Mesenchymal stem cell (in vitro differentiated cells and primary cell): Measurements from ENCODE around the gene PCDHB13.
A peak's percentile ranks its signal among the peaks of the same experiment; 100 is the strongest.

ENCODE experiments used
- DNase-seq: peaks from one replicate; pipeline ENCODE4 v3.0.0-alpha.2; 2013
- H2AFZ ChIP-seq: one replicate; pipeline ENCODE4 v1.6.1; 2013; ENCODE audit warnings: low read depth, mild to moderate bottlenecking, control low read depth, inconsistent platforms, low read length, moderate library complexity
- H2AK5ac ChIP-seq: 2 replicates; pipeline ENCODE4 v1.6.1; 2013; ENCODE audit warnings: low read length, moderate library complexity, mild to moderate bottlenecking, inconsistent platforms; ENCODE audit not compliant: severe bottlenecking
- H2BK120ac ChIP-seq: one replicate; pipeline ENCODE4 v1.6.1; 2013; ENCODE audit warnings: low read depth, mild to moderate bottlenecking, inconsistent platforms, low read length, moderate library complexity
- H2BK12ac ChIP-seq, 2 experiments: one replicate each; pipeline ENCODE4 v1.6.1; 2013; ENCODE audit warnings: inconsistent platforms in 2 of 2, low read length in 2 of 2, mild to moderate bottlenecking in 2 of 2, moderate library complexity in 2 of 2, control low read depth in 1 of 2
- H2BK15ac ChIP-seq: one replicate; pipeline ENCODE4 v1.6.1; 2013; ENCODE audit warnings: mild to moderate bottlenecking, low read depth, inconsistent platforms; ENCODE audit not compliant: poor library complexity, severe bottlenecking
- H2BK5ac ChIP-seq: 2 replicates; pipeline ENCODE4 v1.6.1; 2013; ENCODE audit warnings: low read depth, mild to moderate bottlenecking, low read length, control low read depth, inconsistent platforms; ENCODE audit not compliant: poor library complexity, severe bottlenecking
- H3K14ac ChIP-seq, 2 experiments: one replicate each; pipeline ENCODE4 v1.6.1; 2013; ENCODE audit warnings: inconsistent platforms in 2 of 2, low read length in 2 of 2, control low read depth in 1 of 2, mild to moderate bottlenecking in 1 of 2, moderate library complexity in 1 of 2
- H3K18ac ChIP-seq, 2 experiments: one replicate each; pipeline ENCODE4 v1.6.1; 2013; ENCODE audit warnings: inconsistent platforms in 2 of 2, low read length in 2 of 2, control low read depth in 1 of 2, low read depth in 1 of 2, mild to moderate bottlenecking in 1 of 2
- H3K23ac ChIP-seq, 2 experiments: one replicate each; pipeline ENCODE4 v1.6.1; 2013; ENCODE audit warnings: inconsistent platforms in 2 of 2, low read length in 2 of 2, mild to moderate bottlenecking in 2 of 2, moderate library complexity in 2 of 2, control low read depth in 1 of 2
- H3K27ac ChIP-seq: 2 replicates; pipeline ENCODE4 v1.5.1; 2013; ENCODE audit warnings: mild to moderate bottlenecking, moderate library complexity, low read length, control low read depth, inconsistent platforms; ENCODE audit not compliant: poor library complexity, severe bottlenecking
- H3K27me3 ChIP-seq, 2 experiments: 2 replicates each; pipeline versions ENCODE4 v1.6.1 to v1.7.0; 2013; ENCODE audit warnings: low read length in 2 of 2, mild to moderate bottlenecking in 2 of 2, moderate library complexity in 2 of 2, control low read depth in 1 of 2, inconsistent platforms in 1 of 2; ENCODE audit not compliant: control insufficient read depth in 1 of 2, insufficient read depth in 1 of 2
- H3K36me3 ChIP-seq, 2 experiments: 2 replicates each; pipeline versions ENCODE4 v1.6.1 to v1.7.0; 2013; ENCODE audit warnings: low read length in 2 of 2, control low read depth in 1 of 2, inconsistent platforms in 1 of 2, low read depth in 1 of 2, mild to moderate bottlenecking in 1 of 2; ENCODE audit not compliant: insufficient read depth in 2 of 2, control insufficient read depth in 1 of 2
- H3K4ac ChIP-seq, 2 experiments: one replicate each; pipeline ENCODE4 v1.6.1; 2013; ENCODE audit warnings: inconsistent platforms in 2 of 2, low read length in 2 of 2, mild to moderate bottlenecking in 2 of 2, moderate library complexity in 2 of 2, control low read depth in 1 of 2, low read depth in 1 of 2
- H3K4me1 ChIP-seq: 2 replicates; pipeline ENCODE4 v1.6.1; 2013; ENCODE audit warnings: low read depth, low read length, control low read depth; ENCODE audit not compliant: control insufficient read depth, insufficient read depth
- H3K4me2 ChIP-seq: 2 replicates; pipeline ENCODE4 v1.6.1; 2013; ENCODE audit warnings: low read length, mild to moderate bottlenecking, inconsistent platforms; ENCODE audit not compliant: poor library complexity, severe bottlenecking
- H3K4me3 ChIP-seq, 2 experiments: 2 replicates each; pipeline versions ENCODE4 v1.5.1 to v1.7.0; 2013; ENCODE audit warnings: low read length in 2 of 2, mild to moderate bottlenecking in 2 of 2, control low read depth in 1 of 2, low read depth in 1 of 2; ENCODE audit not compliant: insufficient read depth in 1 of 2
- H3K79me1 ChIP-seq: replicated peaks from 2 replicates; pipeline ENCODE4 v1.6.1; 2013; ENCODE audit warnings: mild to moderate bottlenecking, control low read depth, low read length, inconsistent platforms; ENCODE audit not compliant: poor library complexity, severe bottlenecking
- H3K9ac ChIP-seq: 2 replicates; pipeline ENCODE4 v1.7.0; 2013; ENCODE audit warnings: mild to moderate bottlenecking, low read length, moderate library complexity
- H3K9me3 ChIP-seq: 2 replicates; pipeline ENCODE4 v1.7.0; 2013; ENCODE audit warnings: mild to moderate bottlenecking, low read length; ENCODE audit not compliant: control insufficient read depth
- H4K8ac ChIP-seq: one replicate; pipeline ENCODE4 v1.6.1; 2013; ENCODE audit warnings: inconsistent platforms, mild to moderate bottlenecking, low read length, moderate library complexity
- H4K91ac ChIP-seq: one replicate; pipeline ENCODE4 v1.6.1; 2013; ENCODE audit warnings: mild to moderate bottlenecking, low read length, inconsistent platforms
- WGBS: methylation state at CpG from one replicate; pipeline ENCODE4 v1.1.7; 2013; ENCODE audit warnings: mixed read lengths; 5-methylcytosine and 5-hydroxymethylcytosine counted together

PCDHB13 gene

GRCh38 chr5:141250576-141250975, 36.9 kb downstream of the PCDHB13 start:
- H3K4me2 ChIP-seq: no peak overlapping the region
- H3K9me3 ChIP-seq: peaks cover 95% of the 10 kb centered on the region
- no peaks in the 10 kb centered on the region for H3K4me1 ChIP-seq
- H3K23ac ChIP-seq: no peak overlapping the region
- H2BK12ac ChIP-seq: no peak overlapping the region
- peaks cover 0 to 5% of the 10 kb centered on the region in 2 experiments for H3K36me3 ChIP-seq
- no peak overlapping the region for H3K4ac ChIP-seq
- no peak overlapping the region for H3K9ac ChIP-seq
- no peak overlapping the region for H4K8ac ChIP-seq
- no peak overlapping the region for H2BK15ac ChIP-seq
- H3K14ac ChIP-seq: no peak overlapping the region
- no peak overlapping the region for H4K91ac ChIP-seq
- no peaks in the 10 kb centered on the region for H3K79me1 ChIP-seq
- DNase-seq: no peak
- H3K27me3 ChIP-seq: no peaks in the 10 kb centered on the region
- no peak overlapping the region for H2AK5ac ChIP-seq
- H3K18ac ChIP-seq: no peak overlapping the region
- no peak overlapping the region for H2BK120ac ChIP-seq
- H3K27ac ChIP-seq: no peak overlapping the region
- no peak overlapping the region for H2AFZ ChIP-seq
- no peak overlapping the region for H3K4me3 ChIP-seq
- H2BK5ac ChIP-seq: no peak overlapping the region

GRCh38 chr5:141258464-141258863, 44.7 kb downstream of the PCDHB13 start:
- H3K9me3 ChIP-seq: peaks cover 99% of the 10 kb centered on the region
- H3K27me3 ChIP-seq: no peaks in the 10 kb centered on the region
- H3K9ac ChIP-seq: no peak overlapping the region
- H2BK15ac ChIP-seq: no peak overlapping the region
- no peak overlapping the region for H2AK5ac ChIP-seq
- H2BK120ac ChIP-seq: no peak overlapping the region
- H2BK12ac ChIP-seq: no peak overlapping the region
- no peak for DNase-seq
- H3K4ac ChIP-seq: no peak overlapping the region
- no peak overlapping the region for H4K8ac ChIP-seq
- H3K14ac ChIP-seq: no peak overlapping the region
- no peak overlapping the region for H3K27ac ChIP-seq
- no peak overlapping the region for H2AFZ ChIP-seq
- H3K4me1 ChIP-seq: no peaks in the 10 kb centered on the region
- H3K4me2 ChIP-seq: no peak overlapping the region
- H3K18ac ChIP-seq: no peak overlapping the region
- H3K4me3 ChIP-seq: peak overlapping the region in 1 of 2 experiments; percentile 48
- no peak overlapping the region for H3K23ac ChIP-seq
- no peaks in the 10 kb centered on the region for H3K36me3 ChIP-seq
- H2BK5ac ChIP-seq: no peak overlapping the region
- H3K79me1 ChIP-seq: no peaks in the 10 kb centered on the region
- no peak overlapping the region for H4K91ac ChIP-seq

- Histone ChIP-seq H3K18ac (no peak overlapping the region), H3K4ac (no peak overlapping the region), H3K36me3 (no peaks in the 10 kb centered on the region), H3K9me3 (peaks cover 99% of the 10 kb centered on the region), H2BK5ac (no peak overlapping the region), H3K4me3 (peak overlapping the region in 1 of 2 experiments; percentile 8), H4K8ac (no peak overlapping the region), H2AFZ (no peak overlapping the region), H3K9ac (no peak overlapping the region), H3K4me1 (no peaks in the 10 kb centered on the region), H3K27me3 (no peaks in the 10 kb centered on the region), H3K27ac (no peak overlapping the region), H2AK5ac (no peak overlapping the region), H3K4me2 (no peak overlapping the region), H3K23ac (no peak overlapping the region), H2BK15ac (no peak overlapping the region), H4K91ac (no peak overlapping the region), H3K14ac (no peak overlapping the region), H3K79me1 (no peaks in the 10 kb centered on the region), H2BK120ac (no peak overlapping the region), H2BK12ac (no peak overlapping the region)
- DNase-seq: peak; percentile 3
These were observed 45.2 kb downstream of the PCDHB13 start for GRCh38 chr5:141258948-141259347.

- 83% methylated on average over 3 of the region's 5 CpGs for WGBS
These were observed 46.9 kb downstream of the PCDHB13 start for GRCh38 chr5:141260458-141261237.

More at GRCh38 chr5:141260458-141261237, 46.9 kb downstream of the PCDHB13 start:
- peak; percentile 26 for DNase-seq
- peak overlapping the region in 1 of 2 experiments; percentile 68 for H3K4me3 ChIP-seq
- H3K36me3 ChIP-seq: no peaks in the 10 kb centered on the region
- no peak overlapping the region for H3K4ac ChIP-seq
- no peak overlapping the region for H3K4me2 ChIP-seq
- no peak overlapping the region for H3K9ac ChIP-seq
- H2BK12ac ChIP-seq: no peak overlapping the region
- H2AFZ ChIP-seq: no peak overlapping the region
- H3K27ac ChIP-seq: no peak overlapping the region
- no peak overlapping the region for H4K91ac ChIP-seq
- H3K27me3 ChIP-seq: no peaks in the 10 kb centered on the region
- H2BK15ac ChIP-seq: no peak overlapping the region
- no peak overlapping the region for H2BK5ac ChIP-seq
- H2BK120ac ChIP-seq: no peak overlapping the region
- H3K79me1 ChIP-seq: no peaks in the 10 kb centered on the region
- no peak overlapping the region for H3K23ac ChIP-seq
- H3K18ac ChIP-seq: no peak overlapping the region
- no peak overlapping the region for H2AK5ac ChIP-seq
- no peaks in the 10 kb centered on the region for H3K4me1 ChIP-seq
- H4K8ac ChIP-seq: no peak overlapping the region
- no peak overlapping the region for H3K14ac ChIP-seq
- H3K9me3 ChIP-seq: peaks cover 98% of the 10 kb centered on the region
